GM12878 (cell line): ENCODE data around the gene IGFLR1. TPM values are rescaled to one million over a fixed set of nuclear protein-coding genes. Genes with fewer than 3 reads are reported as not detected.

Source experiments
- ATAC-seq: fragments of 200-7000 bp; cut with Tn5 transposase; 3 replicates; pipeline ENCODE4 v1.9.1; 2020; ENCODE audit warnings: mild to moderate bottlenecking, moderate library complexity
- BruUV-seq: library from RNA; stranded (reverse); fragments of 400-500 nt; replicated peaks from 2 replicates; lab custom pipeline; 2021; lab: Mats Ljungman, UMichigan
- CTCF ChIA-PET: fragments of 300-600 bp; sonication (Branson Sonifier 250); formaldehyde crosslinking; extraction: SDS; loops from one replicate; lab custom pipeline; 2021; ENCODE audit warnings: inconsistent platforms; lab: Yijun Ruan, JAX
- POLR2A ChIA-PET: fragments of 350-600 bp; formaldehyde crosslinking; extraction: SDS; loops from one replicate; lab custom pipeline; 2021; ENCODE audit warnings: inconsistent platforms; lab: Charles Lee
- RAD21 ChIA-PET: fragments of 300-600 bp; sonication (Branson Sonifier 250); formaldehyde crosslinking; loops from one replicate; lab custom pipeline; 2023; ENCODE audit warnings: antibody characterized with exemption; ENCODE audit not compliant: unreplicated experiment; lab: Charles Lee
- SMC1A ChIA-PET: fragments of 300-600 bp; sonication (Branson Sonifier 250); formaldehyde crosslinking; loops from one replicate; lab custom pipeline; 2023; ENCODE audit not compliant: unreplicated experiment, uncharacterized antibody; lab: Charles Lee
- DNase-seq: peaks from one replicate; pipeline ENCODE4 v3.0.0-alpha.2; 2011; ENCODE audit warnings: low read depth, low spot score
- FAIRE-seq: peaks from 3 replicates; lab custom pipeline; 2011; peaks lifted over from hg19 to GRCh38; lab: Jason Lieb, UNC
- H2AFZ ChIP-seq: 2 replicates; pipeline ENCODE4 v1.6.0; 2011; ENCODE audit warnings: low read depth, low read length, control low read depth; ENCODE audit not compliant: control insufficient read depth
- H3K27ac ChIP-seq: 2 replicates; pipeline ENCODE4 v1.5.1; 2011; ENCODE audit warnings: control low read depth; ENCODE audit not compliant: control insufficient read depth, insufficient read depth
- H3K27me3 ChIP-seq, 2 experiments: replicated peaks in 1 of 2; 2 replicates each; pipeline versions ENCODE4 v1.6.0 to v1.6.1; 2011; ENCODE audit warnings: low read length in 1 of 2; ENCODE audit not compliant: control insufficient read depth in 2 of 2, insufficient read depth in 2 of 2
- H3K36me3 ChIP-seq, 2 experiments: 2 replicates each; pipeline ENCODE4 v1.5.1; 2011; ENCODE audit warnings: low read length in 1 of 2; ENCODE audit not compliant: control insufficient read depth in 2 of 2, insufficient read depth in 2 of 2
- H3K4me1 ChIP-seq: 2 replicates; pipeline ENCODE4 v1.6.1; 2011; ENCODE audit warnings: mild to moderate bottlenecking, low read length, moderate library complexity, mixed read lengths; ENCODE audit not compliant: control insufficient read depth, insufficient read depth
- H3K4me2 ChIP-seq: 2 replicates; pipeline ENCODE4 v1.6.0; 2011; ENCODE audit warnings: control low read depth; ENCODE audit not compliant: control insufficient read depth, insufficient read depth
- H3K4me3 ChIP-seq: fragments of 200-600 bp; sonication (generic); 2 replicates; pipeline ENCODE4 v1.5.1; 2016
- H3K79me2 ChIP-seq: 2 replicates; pipeline ENCODE4 v1.6.0; 2011; ENCODE audit warnings: low read length; ENCODE audit not compliant: control insufficient read depth, insufficient read depth
- H3K9ac ChIP-seq: 2 replicates; pipeline ENCODE4 v1.8.0; 2011; ENCODE audit warnings: low read length, control low read depth, mixed read lengths; ENCODE audit not compliant: control insufficient read depth, insufficient read depth
- H3K9me3 ChIP-seq: replicated peaks from 3 replicates; pipeline ENCODE4 v1.5.1; 2011; ENCODE audit warnings: mild to moderate bottlenecking, low read length; ENCODE audit not compliant: control insufficient read depth, insufficient read depth
- H4K20me1 ChIP-seq: 2 replicates; pipeline ENCODE4 v1.6.0; 2011; ENCODE audit not compliant: control insufficient read depth, insufficient read depth
- MTA3 ChIP-seq: IDR thresholded peaks from 2 replicates; pipeline ENCODE4 v1.6.1; 2012; ENCODE audit warnings: low read length, inconsistent platforms, borderline replicate concordance
- SMAD1 ChIP-seq: fragments of 450-650 bp; IDR thresholded peaks from 2 replicates; pipeline ENCODE4 v1.6.1; 2018; ENCODE audit warnings: mild to moderate bottlenecking, low read depth; ENCODE audit not compliant: partially characterized antibody
- ZNF592 ChIP-seq: fragments of 450-650 bp; IDR thresholded peaks from 2 replicates; pipeline ENCODE4 v1.6.1; 2017; ENCODE audit warnings: mild to moderate bottlenecking, moderate library complexity
- WGBS: methylation state at CpG from one replicate; pipeline ENCODE4 v1.1.6; 2016; ENCODE audit warnings: low lambda C conversion rate; ENCODE audit not compliant: insufficient replicate concordance, insufficient coverage; ENCODE audit errors: missing lambda C conversion rate; 5-methylcytosine and 5-hydroxymethylcytosine counted together
- in situ Hi-C: fragments of 300-500 bp; cut with MboI; formaldehyde crosslinking; loops from 9 replicates; pipeline ENCODE4 v1.14.3; 2018; ENCODE audit warnings: mixed read lengths
- intact Hi-C: fragments of 100-400 bp; cut with micrococcal nuclease; formaldehyde crosslinking; loops from one replicate; pipeline ENCODE4 v1.14.2; 2022; ENCODE audit not compliant: unreplicated experiment
- polyA plus RNA-seq, 11 experiments: library from polyadenylated mRNA; depleted of rRNA in 4 of 11; unstranded in 6 of 11; stranded (reverse) in 5 of 11; fragments of >200 nt; fragmentation: Nextera tagmentation in 4 of 11; fragmentation: Illumina TruSeq in 1 of 11; extraction: Ambion mirVana in 4 of 11; extraction: Trizol in 1 of 11; gene quantifications; 1 replicate in 1 of 11; 2 replicates in 10 of 11; pipeline versions ENCODE4 v1.2.1 to v1.2.3, GENCODE V29; 2011 to 2016; ENCODE audit warnings: inconsistent platforms in 2 of 11, missing spikeins in 2 of 11, low read depth in 1 of 11
- total RNA-seq, 4 experiments: library from RNA; depleted of rRNA in 3 of 4; stranded (reverse); fragments of >200 nt in 3 of 4; fragmentation: Illumina TruSeq in 1 of 4; extraction: Trizol in 1 of 4; gene quantifications; 2 replicates each; pipeline versions ENCODE4 v1.2.1 to v1.2.3, GENCODE V29; 2013 to 2021

The IGFLR1 gene
- total and polyA plus RNA-seq, 10 of the 15 experiments (the other 5 are each of a cell fraction or from before 2014, with no cell fraction given), result 2.5 to 39.9 (median 24.8) TPM

- H3K4me1 ChIP-seq, result no peaks in the 10 kb centered on the region
- intact Hi-C loops, result no loop called here
- ATAC-seq (no peak), FAIRE-seq (no peak), DNase-seq (no peak)
- no peaks in the 10 kb centered on the region for H3K79me2 ChIP-seq
- no peak overlapping the region for H3K27ac ChIP-seq
- no peak overlapping the region for H2AFZ ChIP-seq
- ChIA-PET CTCF (interaction anchor here (1.5 kb wide), 1 partner anchor 13 kb away, joined by 3 read pairs; no protein-coding TSS in a partner anchor), POLR2A (interaction anchor here (0.6 to 1.0 kb wide), 3 partner anchors 9 to 21 kb away, joined by 3 to 5 read pairs (median 4); no protein-coding TSS in a partner anchor), RAD21 (no interaction called here), SMC1A (no interaction called here)
- H4K20me1 ChIP-seq, result no peaks in the 10 kb centered on the region; the same call in 1 of the 2 replicates
- BruUV-seq, result no TSS peak
- H3K9me3 ChIP-seq, result no peaks in the 10 kb centered on the region
- 97% methylated on average over 24 of the region's 25 CpGs for WGBS
- in situ Hi-C loops, result no loop called here
- H3K9ac ChIP-seq, result no peak overlapping the region
- TF ChIP-seq ZNF592, result no peak
- no peak for TF ChIP-seq MTA3
- TF ChIP-seq SMAD1, result no peak
- peaks cover 34 to 52% of the 10 kb centered on the region in 2 experiments for H3K36me3 ChIP-seq
- no peaks in the 10 kb centered on the region for H3K27me3 ChIP-seq
- no peak overlapping the region for H3K4me3 ChIP-seq
- no peak overlapping the region for H3K4me2 ChIP-seq
Observed at GRCh38 chr19:35727053-35727955, 14.9 kb downstream of the IGFLR1 start.
